Measurements from ENCODE around the gene CYP2A13.

DNA sequence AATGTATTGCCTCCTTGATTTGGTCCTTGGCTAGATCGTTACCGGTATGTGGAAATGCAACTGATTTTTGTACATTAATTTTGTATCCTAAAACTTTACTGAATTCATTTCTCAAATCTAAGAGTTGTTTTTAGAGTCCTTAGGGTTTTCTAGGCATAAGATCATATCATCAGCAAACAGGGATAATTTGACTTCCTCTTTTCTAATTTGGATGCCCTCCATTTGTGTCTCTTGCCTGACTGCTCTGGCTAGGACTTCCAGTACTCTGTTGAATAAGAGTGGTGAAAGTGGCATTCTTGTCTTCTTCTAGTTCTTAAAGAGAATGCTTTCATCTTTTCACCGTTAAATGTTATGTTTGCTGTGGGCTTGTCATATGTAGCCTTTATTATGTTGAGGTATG is 12.0 kb upstream of the CYP2A13 start:
- TF ChIP-seq, protein P1, sequence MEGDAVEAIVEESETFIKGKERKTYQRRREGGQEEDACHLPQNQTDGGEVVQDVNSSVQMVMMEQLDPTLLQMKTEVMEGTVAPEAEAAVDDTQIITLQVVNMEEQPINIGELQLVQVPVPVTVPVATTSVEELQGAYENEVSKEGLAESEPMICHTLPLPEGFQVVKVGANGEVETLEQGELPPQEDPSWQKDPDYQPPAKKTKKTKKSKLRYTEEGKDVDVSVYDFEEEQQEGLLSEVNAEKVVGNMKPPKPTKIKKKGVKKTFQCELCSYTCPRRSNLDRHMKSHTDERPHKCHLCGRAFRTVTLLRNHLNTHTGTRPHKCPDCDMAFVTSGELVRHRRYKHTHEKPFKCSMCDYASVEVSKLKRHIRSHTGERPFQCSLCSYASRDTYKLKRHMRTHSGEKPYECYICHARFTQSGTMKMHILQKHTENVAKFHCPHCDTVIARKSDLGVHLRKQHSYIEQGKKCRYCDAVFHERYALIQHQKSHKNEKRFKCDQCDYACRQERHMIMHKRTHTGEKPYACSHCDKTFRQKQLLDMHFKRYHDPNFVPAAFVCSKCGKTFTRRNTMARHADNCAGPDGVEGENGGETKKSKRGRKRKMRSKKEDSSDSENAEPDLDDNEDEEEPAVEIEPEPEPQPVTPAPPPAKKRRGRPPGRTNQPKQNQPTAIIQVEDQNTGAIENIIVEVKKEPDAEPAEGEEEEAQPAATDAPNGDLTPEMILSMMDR (conservative IDR thresholded peaks at IDR 0.05; ENCODE audit: low read depth, low read length): no peak
- no peak for TF ChIP-seq EZH2phosphoT487 (IDR thresholded peaks at IDR 0.05; ENCODE audit: borderline replicate concordance, low read length)
- no peak for TF ChIP-seq EZH2 (IDR thresholded peaks at IDR 0.05; ENCODE audit: low read length, unreplicated experiment)
